GM18508 (cell line): ENCODE measurements around the gene NKAIN2.
"Not testable (repeated sequence)": the region's sequence is repeated elsewhere in the genome, so short reads cannot be mapped to it uniquely, and the experiment has no call there.

Experiments used
- ATAC-seq: cut with Tn5 transposase; IDR thresholded peaks from one replicate; pipeline ENCODE4 v1.9.1; 2021; ENCODE audit warnings: moderate number of reproducible peaks; ENCODE audit not compliant: insufficient read depth, unreplicated experiment

NKAIN2 gene

GRCh38 chr6:124536157-124536841 is 732.6 kb downstream of the NKAIN2 start:
- no peak for ATAC-seq

DNA sequence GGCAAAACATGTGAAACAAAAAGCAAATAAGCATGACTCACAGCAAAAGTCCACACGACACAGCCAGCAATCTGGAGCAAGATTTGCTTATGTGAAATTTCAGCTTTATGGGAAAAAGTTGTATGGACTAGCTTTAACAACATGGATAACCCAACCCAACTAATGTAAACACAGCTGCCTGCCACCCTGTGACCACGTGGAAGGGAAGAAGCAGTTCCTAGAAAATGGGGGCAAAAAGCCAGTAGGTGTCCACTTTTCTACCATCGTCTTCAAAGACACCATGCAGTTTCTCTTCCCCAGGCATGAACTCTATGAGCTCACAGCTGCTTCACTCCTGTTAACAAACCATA is 733.2 kb downstream of the NKAIN2 start:
- no peak for ATAC-seq

DNA sequence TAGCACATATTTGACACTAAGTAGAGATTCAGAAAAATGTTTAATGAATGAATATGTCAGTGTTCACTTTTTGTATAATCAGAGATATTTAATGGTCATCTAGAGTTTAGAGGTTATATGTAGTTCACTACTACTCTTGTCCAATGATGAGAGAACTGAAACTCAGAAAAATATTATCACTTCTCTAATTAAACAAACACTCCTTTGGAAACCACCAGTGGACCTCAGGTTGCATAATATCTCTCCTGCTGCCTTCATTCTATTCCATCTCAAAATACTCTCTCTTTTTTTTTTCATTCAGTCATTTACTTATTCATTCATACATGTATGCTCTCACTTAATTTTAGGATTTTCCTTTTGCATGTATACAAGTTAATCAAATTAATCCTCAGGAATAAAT is 735.4 kb downstream of the NKAIN2 start:
- no peak for ATAC-seq

GRCh38 chr6:124541573-124541972 is 737.9 kb downstream of the NKAIN2 start:
- ATAC-seq, result no peak

DNA sequence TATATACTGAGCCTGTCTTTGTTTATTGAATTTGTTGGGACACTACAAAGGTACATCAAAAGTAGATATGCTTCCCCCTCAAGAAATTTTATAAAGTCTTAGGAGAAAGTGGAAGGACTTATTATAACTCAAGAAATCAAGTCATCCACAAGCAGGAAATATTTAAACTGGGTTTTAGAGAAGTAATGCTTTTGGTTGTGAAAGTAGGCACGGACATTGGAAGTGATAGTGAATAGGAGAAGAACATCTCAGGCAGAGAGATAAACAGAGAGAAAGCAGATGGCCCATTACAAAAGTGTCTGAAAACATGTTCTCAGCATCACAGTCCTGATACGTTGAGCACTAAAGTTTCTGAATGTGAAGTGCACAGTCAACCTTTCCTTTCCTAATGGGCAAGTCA is 742.9 kb downstream of the NKAIN2 start:
- no peak for ATAC-seq

DNA sequence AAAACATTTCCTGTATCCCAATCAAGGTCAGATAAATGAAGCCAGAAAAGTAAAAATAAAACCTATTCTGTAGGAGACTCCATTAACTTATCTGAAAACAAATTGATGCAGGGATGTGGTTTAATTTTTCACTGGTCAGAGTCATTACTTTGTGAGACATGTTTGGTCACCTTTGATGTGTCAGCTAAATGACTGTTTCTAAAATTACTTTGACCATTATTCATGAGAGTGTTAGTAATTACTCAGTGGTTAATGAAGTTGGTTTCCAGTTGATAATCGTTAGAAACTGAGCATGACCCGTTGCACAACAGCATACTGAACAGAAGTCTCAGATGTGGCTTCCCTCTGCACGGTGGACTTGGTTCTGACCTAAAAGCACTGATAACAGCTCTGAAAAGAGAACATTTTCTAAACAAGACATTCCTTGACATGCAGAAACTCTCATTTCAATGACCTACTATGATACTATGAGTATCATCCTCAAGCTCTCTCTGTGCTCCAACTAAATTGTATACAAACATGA is 748.1 kb downstream of the NKAIN2 start:
- ATAC-seq, result no peak

GRCh38 chr6:124557873-124558272 is 754.2 kb downstream of the NKAIN2 start:
- no peak for ATAC-seq

DNA sequence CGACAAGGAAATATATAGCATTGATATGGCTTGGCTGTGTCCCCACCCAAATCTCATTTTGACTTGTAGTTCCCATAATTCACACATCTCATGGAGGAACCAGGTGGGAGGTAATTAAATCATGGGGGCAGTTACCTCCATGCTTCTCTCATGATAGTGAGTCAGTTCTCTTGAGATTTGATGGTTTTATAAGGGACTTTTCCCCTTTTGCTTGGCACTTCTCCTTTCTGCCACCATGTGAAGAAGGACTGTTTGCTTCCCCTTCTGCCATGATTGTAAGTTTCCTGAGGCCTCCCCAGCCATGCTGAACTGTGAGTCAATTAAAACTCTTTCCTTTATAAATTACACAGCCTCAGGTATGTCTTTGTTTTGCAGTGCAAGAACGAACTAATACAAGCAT is 756.4 kb downstream of the NKAIN2 start:
- ATAC-seq, result not testable (repeated sequence)

DNA sequence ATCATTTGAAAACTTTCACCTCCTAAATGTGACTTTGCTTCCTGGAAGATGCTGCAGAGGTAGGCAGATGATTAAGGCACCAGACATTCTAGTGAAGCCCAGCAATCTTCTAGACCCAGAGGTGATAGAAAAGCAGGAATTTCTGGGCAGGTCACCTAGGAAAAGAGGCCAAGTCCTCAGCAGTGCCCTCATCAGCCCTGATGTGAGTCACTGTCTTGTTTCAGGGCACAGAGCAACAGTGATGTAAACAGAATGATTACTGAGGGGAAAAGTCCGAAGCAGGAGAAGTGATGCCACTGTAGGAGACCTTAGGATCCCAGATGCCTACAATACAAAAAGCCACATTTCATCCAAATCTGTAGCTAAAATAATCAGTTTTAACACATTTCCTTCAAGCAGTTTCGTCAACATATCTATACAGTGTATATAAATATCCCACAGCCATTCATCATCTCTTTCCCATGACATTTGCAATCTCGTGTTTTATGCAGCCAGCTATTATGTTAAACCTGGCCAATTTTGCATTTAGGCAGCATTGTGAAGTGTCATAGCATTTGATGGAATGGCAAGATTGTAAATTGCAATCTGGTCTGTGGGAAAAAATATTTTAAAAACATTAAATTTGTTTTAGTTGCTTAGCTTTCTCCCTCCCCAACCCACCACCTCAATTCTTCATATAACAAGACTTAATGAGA is 757.4 kb downstream of the NKAIN2 start:
- no peak for ATAC-seq

DNA sequence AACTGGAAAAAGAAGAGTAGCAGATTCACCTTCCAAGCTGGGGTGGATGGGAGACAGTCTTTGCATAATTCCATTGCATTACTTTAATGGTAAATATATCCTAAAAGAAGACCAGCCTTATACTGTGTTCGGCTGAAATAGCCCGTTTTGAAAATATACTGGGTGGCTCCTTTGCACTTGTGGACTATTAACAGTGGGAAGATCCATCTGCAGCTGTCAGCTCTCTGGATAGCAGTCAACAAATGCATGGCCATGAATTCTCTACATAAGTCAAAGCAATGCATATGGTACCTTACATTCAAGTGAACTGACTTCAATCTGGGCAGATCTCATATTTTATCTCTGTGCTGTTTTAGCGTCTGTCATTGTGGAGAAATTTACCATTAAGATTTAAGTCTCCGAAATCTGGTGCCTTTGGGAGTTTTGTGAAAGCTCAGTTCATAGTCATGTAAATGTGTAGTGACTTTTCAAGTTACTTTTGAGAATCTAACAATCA is 758.0 kb downstream of the NKAIN2 start:
- no peak for ATAC-seq

DNA sequence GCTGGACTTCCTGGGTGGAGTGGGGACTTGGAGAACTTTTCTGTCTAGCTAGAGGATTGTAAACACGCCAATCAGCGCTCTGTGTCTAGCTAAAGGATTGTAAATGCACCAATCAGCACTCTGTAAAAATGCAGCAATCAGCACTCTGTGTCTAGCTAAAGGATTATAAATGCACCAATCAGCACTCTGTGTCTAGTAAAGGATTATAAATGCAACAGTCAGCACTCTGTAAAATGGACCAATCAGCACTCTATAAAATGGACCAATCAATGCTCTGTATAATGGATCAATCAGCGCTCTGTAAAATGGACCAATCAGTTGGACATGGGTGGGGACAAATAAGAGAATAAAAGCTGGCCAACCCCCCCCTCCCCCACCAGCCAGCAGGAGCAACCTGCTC is 760.5 kb downstream of the NKAIN2 start:
- ATAC-seq, result not testable (repeated sequence)

DNA sequence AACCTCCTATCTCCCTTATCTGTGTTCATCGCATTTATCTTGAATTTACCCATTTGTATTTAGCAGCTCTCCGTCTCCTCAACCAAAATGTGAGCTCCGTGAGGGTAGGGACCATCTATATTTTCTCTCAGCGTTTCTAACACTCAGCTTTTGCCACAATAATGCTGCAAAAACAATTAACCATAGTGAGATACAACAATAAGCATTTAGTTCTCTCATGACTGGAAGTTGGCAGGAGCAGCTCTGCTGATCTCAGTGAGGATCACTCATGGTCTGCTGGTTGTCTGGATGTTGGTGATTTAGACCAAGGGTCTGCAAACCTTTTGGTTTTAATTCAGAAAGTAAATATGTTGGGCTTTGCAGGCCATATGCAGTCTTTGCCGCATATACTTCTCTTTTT is 763.7 kb downstream of the NKAIN2 start:
- ATAC-seq, result no peak

- ATAC-seq, result no peak
Measured at GRCh38 chr6:124573953-124574352, 770.3 kb downstream of the NKAIN2 start.

DNA sequence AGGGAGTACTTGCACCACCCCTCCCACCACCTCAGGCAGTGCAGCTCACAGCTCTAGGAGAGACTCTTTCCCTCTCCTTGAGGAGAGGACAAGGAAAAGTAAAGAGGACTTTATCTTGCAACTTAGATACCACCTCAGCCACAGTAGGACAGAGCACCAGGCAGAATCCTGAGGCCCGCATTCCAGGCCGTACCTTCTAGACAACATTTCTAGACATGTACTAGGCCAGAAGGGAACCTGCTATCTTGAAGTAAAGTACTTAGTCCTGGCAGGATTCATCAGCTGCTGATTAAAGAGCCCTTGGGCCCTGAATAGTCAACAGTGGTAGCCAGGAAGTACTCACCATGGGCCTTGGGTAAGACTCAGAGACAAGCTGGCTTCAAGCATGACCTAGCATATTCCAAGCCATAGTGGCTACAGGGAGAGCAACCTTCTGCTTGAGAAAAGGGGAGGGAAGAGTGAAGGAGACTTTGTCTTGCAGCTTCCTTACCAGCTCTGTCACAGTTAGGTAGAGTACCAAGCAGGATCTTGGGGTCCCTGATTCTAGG is 774.1 kb downstream of the NKAIN2 start:
- no peak for ATAC-seq

- ATAC-seq, result no peak
Measured at GRCh38 chr6:124590001-124590400, 786.3 kb downstream of the NKAIN2 start.

DNA sequence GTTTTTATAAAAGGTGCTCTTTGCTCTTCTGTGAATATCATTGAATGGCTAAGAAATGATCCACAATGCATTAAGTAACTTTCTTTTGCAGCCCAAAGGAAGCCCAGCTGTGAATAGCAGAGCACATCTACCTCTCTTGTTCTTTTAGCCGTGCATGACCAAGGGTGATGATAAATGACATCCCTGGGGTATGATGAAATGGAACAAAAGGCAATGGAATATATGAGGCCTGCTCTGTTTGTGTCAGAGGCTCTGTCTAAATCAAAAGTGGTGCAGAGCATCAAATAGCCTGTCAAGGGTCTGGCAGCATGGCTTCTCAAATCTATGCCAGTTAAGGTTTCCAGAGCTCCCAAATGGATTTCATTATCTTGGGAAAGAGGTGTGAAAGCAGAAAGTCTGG is 796.0 kb downstream of the NKAIN2 start:
- no peak for ATAC-seq

DNA sequence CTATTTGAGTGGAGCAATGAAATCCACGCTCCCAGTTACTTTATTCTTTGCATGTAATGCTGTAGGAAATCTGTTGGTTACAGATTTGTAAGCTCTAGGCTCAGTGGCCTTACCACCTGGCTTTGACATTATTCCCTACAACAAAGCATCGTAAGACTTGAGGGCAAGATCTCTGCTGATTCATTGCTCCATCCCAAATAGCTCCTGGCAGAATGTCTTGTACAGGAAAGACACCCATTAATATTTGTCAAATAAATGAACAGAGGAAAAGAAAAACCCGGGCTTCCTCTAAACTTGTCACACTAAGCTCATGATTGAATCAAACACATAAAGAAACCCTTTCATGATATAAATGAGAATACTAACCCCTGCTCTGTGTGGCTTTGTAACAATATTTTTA is 801.1 kb downstream of the NKAIN2 start:
- ATAC-seq, result no peak

- no peak for ATAC-seq
Measured at GRCh38 chr6:124607119-124607627, 803.5 kb downstream of the NKAIN2 start.

DNA sequence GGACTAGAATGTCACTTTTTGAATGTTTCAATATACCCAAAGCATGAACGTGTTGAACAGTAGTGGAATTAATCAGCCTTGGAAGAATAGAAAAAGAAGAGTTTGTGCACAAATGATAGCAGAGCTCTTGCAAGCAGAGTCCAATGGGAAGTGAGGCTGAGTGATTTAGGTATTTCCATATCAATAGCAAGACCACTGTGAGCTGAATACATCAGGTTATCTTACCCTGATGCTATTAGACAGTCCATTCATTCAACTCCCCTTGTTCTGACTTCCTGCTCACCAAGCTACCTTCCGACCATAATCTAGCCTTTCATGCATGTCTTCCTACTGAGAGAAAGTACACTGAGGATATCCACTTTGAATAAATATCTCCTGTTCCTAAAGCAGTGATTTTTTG is 809.4 kb downstream of the NKAIN2 start:
- no peak for ATAC-seq

GRCh38 chr6:124622351-124622750 is 818.7 kb downstream of the NKAIN2 start:
- no peak for ATAC-seq

DNA sequence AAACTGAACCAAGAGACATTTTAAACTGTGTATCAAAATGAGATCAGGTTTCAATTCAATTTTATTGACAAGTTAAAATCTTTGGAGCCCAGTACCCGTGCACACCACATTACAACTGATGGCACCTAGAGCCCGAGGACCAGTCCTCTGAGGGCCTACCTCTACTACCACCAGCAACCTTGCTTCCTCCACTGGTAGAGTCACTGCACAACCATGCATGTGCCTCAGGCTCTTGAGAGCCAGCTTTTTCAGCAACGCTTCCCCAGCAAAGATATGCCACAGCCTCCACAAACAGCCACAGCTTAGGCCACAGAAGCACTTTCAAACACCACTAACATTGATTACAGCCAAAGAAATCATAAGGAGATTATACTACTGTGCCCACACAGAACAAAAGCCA is 830.0 kb downstream of the NKAIN2 start:
- ATAC-seq, result no peak
